ENCODE results near the gene AOPEP.

The AOPEP gene

DNA sequence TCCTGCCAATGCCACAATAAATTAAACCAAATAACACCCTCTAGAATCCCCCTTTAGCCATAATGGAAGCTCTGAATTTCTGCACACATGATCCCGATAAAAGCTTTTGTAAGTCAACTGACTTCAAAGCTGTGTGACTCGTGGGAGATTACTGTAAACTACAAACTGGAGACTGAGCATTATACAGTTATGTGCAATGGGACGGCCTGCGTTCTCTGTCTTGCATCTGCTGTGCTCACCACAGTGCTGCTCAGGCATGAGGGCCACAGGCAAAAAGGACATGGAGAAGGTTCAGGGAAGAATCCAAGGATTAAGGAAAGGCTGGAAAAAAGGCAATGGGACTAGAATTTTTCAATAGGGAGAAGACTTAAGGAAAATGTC is 406.8 kb downstream of the AOPEP start:
- in situ Hi-C loops (cut with MboI; ENCODE audit: low pct_unique_long_range_greater_than_20kb, low sequenced_read_pairs), result loop anchor here (25.0 kb wide), 1 partner anchor 346 kb away; no protein-coding TSS in a partner anchor
- no peak for DNase-seq

DNA sequence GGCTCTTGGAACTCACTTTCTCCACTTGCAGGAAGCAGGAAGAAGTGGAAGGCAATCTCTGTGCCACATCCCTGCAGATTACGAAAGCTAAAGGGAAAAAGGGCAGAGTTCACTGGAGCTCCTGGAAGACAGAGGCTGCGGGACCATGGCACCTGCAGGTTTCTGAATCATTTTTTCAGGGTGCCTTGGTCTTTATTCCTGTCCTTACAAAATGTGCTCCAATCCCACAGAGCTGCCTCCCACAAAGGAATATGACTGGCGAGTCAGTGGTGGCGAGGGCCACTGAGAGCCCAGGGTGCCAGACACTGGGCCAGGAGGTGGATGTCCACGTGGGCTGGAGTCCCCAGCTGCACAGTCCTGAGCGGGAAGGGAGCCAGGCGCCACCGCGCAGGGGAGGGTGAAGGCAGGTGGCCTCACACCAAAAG is 408.0 kb downstream of the AOPEP start:
- no peak for DNase-seq
- in situ Hi-C loops (cut with MboI; ENCODE audit: low pct_unique_long_range_greater_than_20kb, low sequenced_read_pairs), result loop anchor here (25.0 kb wide), 1 partner anchor 347 kb away; no protein-coding TSS in a partner anchor

DNA sequence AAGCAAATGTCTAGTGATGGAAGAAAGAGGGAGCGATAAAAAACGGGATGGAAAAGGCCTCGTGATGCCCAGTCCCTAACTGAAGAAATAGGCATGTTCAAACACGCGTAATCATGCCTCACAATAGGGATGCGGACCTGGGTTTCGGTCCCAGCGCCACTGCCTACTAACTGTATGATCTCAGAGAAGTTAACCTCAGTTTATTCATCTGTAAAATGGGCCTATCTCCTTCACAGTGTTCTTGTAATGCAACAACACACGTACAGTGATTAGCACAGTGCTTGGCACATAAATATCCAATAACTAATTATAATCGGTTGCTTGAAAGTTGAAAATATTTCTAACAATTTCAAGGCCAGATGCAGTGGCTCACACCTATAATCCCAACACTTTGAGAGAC is 409.3 kb downstream of the AOPEP start:
- in situ Hi-C loops (cut with MboI; ENCODE audit: low pct_unique_long_range_greater_than_20kb, low sequenced_read_pairs), result loop anchor here (25.0 kb wide), 1 partner anchor 348 kb away; no protein-coding TSS in a partner anchor
- no peak for DNase-seq
